H54 (cell line): ENCODE results near the gene CDKAL1.
A peak's percentile ranks its signal among the peaks of the same experiment; 100 is the strongest.

Experiments used
- DNase-seq: peaks from one replicate; pipeline ENCODE4 v3.0.0; 2011; ENCODE audit warnings: low spot score, mixed read lengths; ENCODE audit not compliant: insufficient read length
- FAIRE-seq: peaks from 3 replicates; lab custom pipeline; 2011; peaks lifted over from hg19 to GRCh38; lab: Jason Lieb, UNC
- POLR2A ChIP-seq: IDR thresholded peaks from 2 replicates; pipeline ENCODE4 v1.6.1; 2011; ENCODE audit warnings: low read depth, mild to moderate bottlenecking, low read length

The CDKAL1 gene

GRCh38 chr6:21103626-21104224 lies 569.5 kb downstream of the CDKAL1 start:
- FAIRE-seq (no peak), DNase-seq (no peak)
- no peak for TF ChIP-seq POLR2A

GRCh38 chr6:21104288-21104687 lies 570.0 kb downstream of the CDKAL1 start:
- DNase-seq, result no peak
- no peak for FAIRE-seq
- TF ChIP-seq POLR2A, result no peak

GRCh38 chr6:21107796-21108195 lies 573.5 kb downstream of the CDKAL1 start:
- DNase-seq (no peak), FAIRE-seq (no peak)
- TF ChIP-seq POLR2A, result no peak

GRCh38 chr6:21109391-21110178 lies 575.3 kb downstream of the CDKAL1 start:
- TF ChIP-seq POLR2A, result no peak
- DNase-seq (peak; percentile 26), FAIRE-seq (peak; percentile 95)

- FAIRE-seq (no peak), DNase-seq (no peak)
- no peak for TF ChIP-seq POLR2A
Observed at GRCh38 chr6:21110684-21111083, 576.4 kb downstream of the CDKAL1 start.

- no peak for DNase-seq
- FAIRE-seq, result peak; percentile 80
- no peak for TF ChIP-seq POLR2A
Observed at GRCh38 chr6:21111093-21111725, 577.0 kb downstream of the CDKAL1 start.

GRCh38 chr6:21115111-21115510 lies 580.9 kb downstream of the CDKAL1 start:
- DNase-seq (no peak), FAIRE-seq (no peak)
- no peak for TF ChIP-seq POLR2A

- TF ChIP-seq POLR2A, result no peak
- DNase-seq (no peak), FAIRE-seq (no peak)
Observed at GRCh38 chr6:21116736-21117135, 582.5 kb downstream of the CDKAL1 start.

GRCh38 chr6:21118216-21118780 lies 584.0 kb downstream of the CDKAL1 start:
- DNase-seq (no peak), FAIRE-seq (no peak)
- TF ChIP-seq POLR2A, result no peak

- FAIRE-seq, result no peak
- no peak for DNase-seq
- TF ChIP-seq POLR2A, result no peak
Observed at GRCh38 chr6:21121636-21122136, 587.4 kb downstream of the CDKAL1 start.

GRCh38 chr6:21123507-21124436 lies 589.5 kb downstream of the CDKAL1 start:
- DNase-seq (no peak), FAIRE-seq (no peak)
- no peak for TF ChIP-seq POLR2A

GRCh38 chr6:21128601-21129000 lies 594.3 kb downstream of the CDKAL1 start:
- TF ChIP-seq POLR2A, result no peak
- FAIRE-seq (no peak), DNase-seq (no peak)

GRCh38 chr6:21131406-21131805 lies 597.1 kb downstream of the CDKAL1 start:
- TF ChIP-seq POLR2A, result no peak
- FAIRE-seq, result no peak
- DNase-seq, result no peak

GRCh38 chr6:21132446-21132845 lies 598.2 kb downstream of the CDKAL1 start:
- FAIRE-seq (no peak), DNase-seq (no peak)
- no peak for TF ChIP-seq POLR2A
